ENCODE measurements around the gene CDHR1.

Gene CDHR1

DNA sequence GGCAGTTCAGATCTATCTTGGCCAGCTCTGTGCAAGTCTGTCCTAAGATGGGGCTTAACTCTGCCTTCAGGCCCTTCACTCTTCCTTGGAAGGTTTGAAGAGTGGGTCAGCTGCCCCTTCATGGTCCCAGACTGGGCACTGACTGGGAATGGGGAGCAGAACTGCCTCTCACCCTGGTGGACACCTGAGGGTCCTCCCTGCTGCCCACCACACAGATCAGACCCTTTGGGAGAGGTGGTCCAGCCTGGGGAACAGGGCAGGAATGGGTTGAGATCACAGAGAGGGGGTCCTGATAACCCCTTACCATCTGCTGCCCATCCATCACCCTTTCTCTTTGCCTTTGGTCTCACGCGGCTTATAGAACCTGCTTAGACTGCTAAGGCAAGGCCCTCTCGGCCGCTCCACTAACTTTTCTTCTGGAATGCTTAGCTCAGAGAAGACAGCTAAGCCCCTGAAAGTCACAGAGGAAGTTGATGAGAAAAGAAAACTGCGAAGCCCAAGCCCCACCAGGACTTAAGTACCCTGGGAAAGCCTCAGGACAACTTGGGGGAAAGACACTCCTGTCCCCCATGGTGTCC, 402 bp upstream of the CDHR1 start:
- H3K4me3 ChIP-seq (ENCODE audit: low read depth, low read length): no peak overlapping the region; the same call in 1 of the 2 replicates

DNA sequence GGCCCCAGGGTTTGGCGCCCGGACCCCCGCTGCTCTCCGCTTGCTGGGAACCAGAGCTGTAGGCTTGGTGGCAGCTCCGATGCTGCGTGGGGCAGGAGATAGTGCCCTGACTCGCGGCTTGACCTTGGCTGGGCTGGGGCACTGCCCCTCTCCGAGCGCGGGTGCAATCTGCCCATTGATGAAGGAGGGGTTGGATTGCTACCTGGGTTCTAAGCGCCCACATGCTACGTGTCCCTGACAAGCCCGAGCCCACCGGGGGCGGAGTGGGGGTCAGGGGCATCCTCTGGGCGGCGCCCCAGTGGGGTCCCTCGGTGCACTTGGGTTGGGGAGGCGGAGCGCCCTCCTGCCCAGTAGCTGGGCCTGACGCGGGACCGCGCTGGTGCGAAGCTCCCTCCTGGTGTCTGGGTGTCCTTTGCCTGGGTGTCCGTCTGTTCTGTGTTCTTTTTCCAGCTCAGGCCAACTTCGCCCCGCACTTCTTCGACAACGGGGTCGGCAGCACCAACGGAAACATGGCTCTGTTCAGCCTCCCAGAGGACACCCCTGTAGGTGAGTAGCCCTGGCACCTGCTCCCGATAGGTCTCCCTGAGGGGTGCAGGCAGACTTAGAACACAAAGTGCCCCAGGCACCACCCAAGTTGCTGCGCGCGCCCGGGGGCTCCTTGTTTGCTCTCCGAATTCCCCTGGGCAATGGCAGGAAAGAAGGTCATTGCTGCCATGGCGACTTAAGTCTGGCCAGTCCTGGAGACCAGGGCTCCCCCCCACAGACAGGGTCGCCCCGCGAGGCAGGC, 900 bp downstream of the CDHR1 start:
- no peak overlapping the region for H3K4me3 ChIP-seq (ENCODE audit: low read depth, low read length)
- TF ChIP-seq CTCF (IDR thresholded peaks at IDR 0.05; ENCODE audit: control insufficient read depth, extremely low read depth, insufficient read depth): no peak
- no peak for DNase-seq (ENCODE audit: low read depth)

More for the DNA sequence above, 402 bp upstream of the CDHR1 start:
- DNase-seq (ENCODE audit: low read depth): no peak
- no peak for TF ChIP-seq CTCF (IDR thresholded peaks at IDR 0.05; ENCODE audit: control insufficient read depth, extremely low read depth, insufficient read depth)

DNA sequence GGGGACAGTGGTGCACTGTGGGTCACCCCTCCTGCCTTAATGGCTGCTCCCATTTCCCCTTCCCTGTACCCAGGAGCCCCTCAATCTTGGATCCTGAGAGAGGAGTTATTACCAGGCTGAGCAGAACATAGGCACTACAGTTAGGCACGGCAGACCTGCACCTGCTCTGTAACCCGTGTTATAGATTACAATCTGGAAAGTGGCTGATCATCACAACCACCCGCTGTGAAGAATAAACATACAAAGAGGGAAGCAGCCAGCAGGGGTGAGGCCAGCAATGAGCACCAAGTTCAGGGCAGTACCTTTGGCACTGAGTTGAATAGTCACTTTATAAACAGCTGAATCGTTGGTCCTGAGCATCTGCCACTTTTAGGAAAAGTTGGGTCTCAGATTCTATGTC, 1.7 kb downstream of the CDHR1 start:
- DNase-seq (ENCODE audit: low read depth): peak; percentile 94
- TF ChIP-seq CTCF (IDR thresholded peaks at IDR 0.05; ENCODE audit: control insufficient read depth, extremely low read depth, insufficient read depth): 0 out of 2 replicates have a peak, but pooled peaks have one; percentile 6
- H3K4me3 ChIP-seq (ENCODE audit: low read depth, low read length): no peak overlapping the region

DNA sequence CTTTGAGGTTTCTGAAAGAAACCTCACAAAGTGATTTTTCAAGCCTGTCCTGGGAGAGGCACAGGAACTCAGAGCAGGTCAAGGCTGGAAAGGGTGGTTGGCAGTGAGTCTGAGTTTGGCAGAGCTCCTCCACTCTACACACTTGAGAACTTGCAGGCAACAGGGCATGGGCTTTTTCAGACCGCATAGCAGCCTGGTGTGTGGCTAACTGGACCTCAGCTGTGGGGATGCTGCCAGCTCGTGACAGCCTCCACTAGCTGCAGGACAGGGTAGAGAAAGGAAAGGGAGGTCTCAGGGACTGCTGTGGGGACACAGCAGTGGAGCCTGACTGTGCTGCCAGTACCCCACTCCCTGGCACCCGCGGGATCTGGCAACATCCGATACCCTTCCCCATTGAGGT, 2.6 kb downstream of the CDHR1 start:
- no peak for TF ChIP-seq CTCF (IDR thresholded peaks at IDR 0.05; ENCODE audit: control insufficient read depth, extremely low read depth, insufficient read depth)
- DNase-seq (ENCODE audit: low read depth): peak; percentile 31

GRCh38 chr10:84197643-84198042, 3.3 kb downstream of the CDHR1 start:
- TF ChIP-seq CTCF (IDR thresholded peaks at IDR 0.05; ENCODE audit: control insufficient read depth, extremely low read depth, insufficient read depth): no peak
- no peak for DNase-seq (ENCODE audit: low read depth)
- H3K4me3 ChIP-seq (ENCODE audit: low read depth, low read length): no peak overlapping the region

More for the DNA sequence above, 2.6 kb downstream of the CDHR1 start:
- H3K4me3 ChIP-seq (ENCODE audit: low read depth, low read length): no peak overlapping the region

DNA sequence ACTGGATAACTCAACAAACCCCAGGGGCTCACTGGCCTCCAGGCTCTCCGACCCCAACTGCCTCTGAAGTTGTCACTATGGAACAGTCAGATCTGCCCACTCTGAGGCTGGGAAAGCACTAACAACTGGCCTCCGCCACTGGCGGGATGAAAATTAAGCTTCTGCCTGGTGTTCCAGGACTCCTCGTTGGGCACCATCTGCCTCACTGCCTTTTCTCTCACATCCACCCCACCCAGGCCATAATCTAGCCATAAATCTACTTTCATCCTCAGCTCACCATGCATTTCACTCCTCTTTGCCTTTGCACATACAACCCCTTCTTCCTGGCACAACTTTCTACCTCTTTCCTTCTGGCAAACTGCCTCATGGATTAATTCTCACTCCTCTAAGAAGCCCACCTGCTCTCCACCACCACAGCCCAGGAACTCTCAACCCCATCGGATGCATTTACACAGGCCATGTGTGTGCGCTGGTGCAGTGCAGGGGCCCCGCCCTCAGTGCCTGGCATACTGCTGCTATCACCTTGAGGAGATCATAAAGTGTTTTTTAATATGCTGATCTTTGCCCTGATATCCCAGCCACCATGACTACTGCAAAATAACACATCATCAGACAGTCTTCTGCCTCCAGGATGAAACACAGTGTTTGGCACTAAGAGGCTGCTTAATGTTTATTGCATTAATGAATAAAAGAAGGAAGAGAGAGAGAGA, 4.0 kb downstream of the CDHR1 start:
- no peak overlapping the region for H3K4me3 ChIP-seq (ENCODE audit: low read depth, low read length)
- no peak for TF ChIP-seq CTCF (IDR thresholded peaks at IDR 0.05; ENCODE audit: control insufficient read depth, extremely low read depth, insufficient read depth)
- DNase-seq (ENCODE audit: low read depth): peak; percentile 39

Data from LNCaP clone FGC (cell line).